Upper lobe of left lung (tissue), 4 donors: ENCODE measurements around the gene USP36.

Experiments
- CTCF ChIP-seq, 6 experiments: fragments of 450-650 bp in 4 of 6; fragments of 200-600 bp in 2 of 6; sonication (generic) in 2 of 6; IDR thresholded peaks; one replicate each; pipeline ENCODE4 v1.5.1; 2016 to 2019; ENCODE audit warnings: antibody characterized with exemption in 6 of 6
- POLR2A ChIP-seq, 4 donors: fragments of 450-650 bp; IDR thresholded peaks; one replicate each; pipeline ENCODE4 v1.5.1; 2016 to 2017; ENCODE audit warnings: antibody characterized with exemption in 4 of 4, mild to moderate bottlenecking in 2 of 4

- no peak for TF ChIP-seq CTCF (IDR thresholded peaks at IDR 0.05)
- TF ChIP-seq POLR2A (IDR thresholded peaks at IDR 0.05), result no peak
Observed at GRCh38 chr17:78847052-78847451, 6.4 kb upstream of the USP36 start.
